H1 (cell line): ENCODE data around the gene DPY19L1. TPM values are rescaled to one million over a fixed set of nuclear protein-coding genes. Genes with fewer than 3 reads are reported as not detected.

Experiments used
- GABPA ChIP-seq: IDR thresholded peaks from 2 replicates; pipeline ENCODE4 v1.6.1; 2011; ENCODE audit warnings: mild to moderate bottlenecking, low read length, moderate library complexity, borderline replicate concordance; ENCODE audit not compliant: insufficient read depth
- POLR2AphosphoS5 ChIP-seq: IDR thresholded peaks from 2 replicates; pipeline ENCODE4 v1.6.1; 2011; ENCODE audit warnings: low read depth, low read length
- POU5F1 ChIP-seq: IDR thresholded peaks from 2 replicates; pipeline ENCODE4 v1.6.1; 2011; ENCODE audit warnings: low read depth, mild to moderate bottlenecking, low read length, moderate library complexity
- RAD21 ChIP-seq, 2 experiments: IDR thresholded peaks in 1 of 2; conservative IDR thresholded peaks in 1 of 2; 2 replicates each; pipeline ENCODE4 v1.6.1; 2011; ENCODE audit warnings: low read depth in 2 of 2, low read length in 2 of 2, improper control_type of control experiment in 1 of 2, inconsistent platforms in 1 of 2, mild to moderate bottlenecking in 1 of 2, moderate library complexity in 1 of 2
- TEAD4 ChIP-seq: IDR thresholded peaks from 2 replicates; pipeline ENCODE4 v1.6.1; 2012; ENCODE audit warnings: low read depth, low read length, inconsistent platforms, mixed read lengths
- polyA plus RNA-seq, 7 experiments: library from polyadenylated mRNA; depleted of rRNA in 3 of 7; stranded (reverse) in 5 of 7; unstranded in 2 of 7; fragments of >200 nt in 5 of 7; fragments of 200-250 nt in 2 of 7; gene quantifications; 1 replicate in 5 of 7; 2 replicates in 1 of 7; 4 replicates in 1 of 7; pipeline versions ENCODE4 v1.2.1 to v1.2.3, GENCODE V29; 2011 to 2013; ENCODE audit warnings: missing spikeins in 2 of 7, mixed read lengths in 2 of 7
- total RNA-seq: library from RNA; stranded (reverse); fragmentation: NEBNext Ultra II Directional; extraction: Animal tissue kit (Norgen Biotek cat#: 25700); gene quantifications from 2 replicates; pipeline ENCODE4 v1.2.1, GENCODE V29; 2021

Gene DPY19L1
- total and polyA plus RNA-seq, 2 of the 8 experiments (the other 6 are each of a cell fraction or from before 2014, with no cell fraction given), result 14.1 to 23.3 TPM

DNA sequence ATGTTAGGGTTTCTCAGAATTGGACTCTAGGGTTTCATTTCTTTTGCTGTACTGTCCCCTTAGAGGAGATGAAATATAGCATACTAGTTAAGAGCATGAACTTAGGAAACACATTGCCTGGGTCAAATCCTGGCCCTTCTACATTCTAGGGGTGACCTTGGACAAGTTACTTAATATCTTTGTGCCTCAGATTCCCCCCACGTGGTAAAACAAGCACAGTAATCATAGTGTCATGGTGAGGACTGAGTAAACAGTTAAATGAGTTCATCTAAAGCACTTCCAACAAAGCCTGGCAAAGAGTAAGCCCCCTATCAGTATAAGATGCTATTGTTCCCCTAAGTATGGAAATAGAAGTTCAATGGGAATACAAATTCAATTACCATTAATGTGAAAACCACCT, 5.1 kb downstream of the DPY19L1 start (continued):
- TF ChIP-seq TEAD4, result no peak
- no peak for TF ChIP-seq POU5F1
- TF ChIP-seq GABPA, result no peak
- no peak for TF ChIP-seq POLR2AphosphoS5
- no peak for TF ChIP-seq RAD21 (IDR thresholded peaks at IDR 0.05 in 1 of 2, conservative IDR thresholded peaks at IDR 0.05 in 1 of 2; ENCODE audit: low read depth in 2 of 2, low read length in 2 of 2)
- TF ChIP-seq, all 59 proteins: peak for 0
